Transverse colon (tissue), 4 donors: Measurements from ENCODE around the gene SPPL2C. TPM values are rescaled to one million over a fixed set of nuclear protein-coding genes. Genes with fewer than 3 reads are reported as not detected.

Source experiments
- DNase-seq: peaks from one replicate; pipeline ENCODE4 v3.0.0-alpha.2; 2019
- H3K27ac ChIP-seq, 4 donors: fragments of 200-600 bp; sonication (generic); 2 replicates each; pipeline ENCODE4 v1.5.1; 2016 to 2018; ENCODE audit warnings: inconsistent platforms in 4 of 4
- H3K27me3 ChIP-seq: fragments of 200-600 bp; sonication (generic); 2 replicates; pipeline ENCODE4 v1.5.1; 2017; ENCODE audit warnings: inconsistent platforms
- H3K36me3 ChIP-seq, 4 donors: fragments of 200-600 bp; sonication (generic); 2 replicates each; pipeline ENCODE4 v1.5.1; 2017 to 2019; ENCODE audit warnings: inconsistent platforms in 4 of 4
- H3K4me1 ChIP-seq, 4 donors: fragments of 200-600 bp; sonication (generic); 2 replicates each; pipeline ENCODE4 v1.5.1; 2017 to 2020; ENCODE audit warnings: inconsistent platforms in 4 of 4
- H3K4me3 ChIP-seq, 4 donors: fragments of 200-600 bp; sonication (generic); 1 replicate in 1 of 4; 2 replicates in 3 of 4; pipeline versions ENCODE4 v1.5.1 to v1.6.1; 2017 to 2019; ENCODE audit warnings: inconsistent platforms in 4 of 4
- H3K9me3 ChIP-seq, 2 donors: fragments of 200-600 bp; sonication (generic); 2 replicates each; pipeline ENCODE4 v1.5.1; 2017 to 2019; ENCODE audit warnings: inconsistent platforms in 2 of 2
- EP300 ChIP-seq: sonication (generic); formaldehyde crosslinking; IDR thresholded peaks from one replicate; pipeline ENCODE4 v1.6.1; 2017; ENCODE audit warnings: antibody characterized with exemption, low read depth
- POLR2A ChIP-seq: fragments of 450-650 bp; IDR thresholded peaks from one replicate; pipeline ENCODE4 v1.6.1; 2016; ENCODE audit warnings: antibody characterized with exemption, mild to moderate bottlenecking, moderate library complexity
- POLR2AphosphoS5 ChIP-seq, 3 donors: sonication (generic); formaldehyde crosslinking; IDR thresholded peaks; one replicate each; pipeline ENCODE4 v1.6.1; 2016; ENCODE audit warnings: antibody characterized with exemption in 3 of 3
- WGBS, 2 donors: methylation state at CpG; one replicate each; pipeline ENCODE4 v1.1.5; 2018; ENCODE audit warnings: low coverage in 1 of 2; 5-methylcytosine and 5-hydroxymethylcytosine counted together
- in situ Hi-C, 4 donors: fragments of 200-750 bp; cut with MboI; loops; one replicate each; pipeline versions ENCODE4 v1.15.0 to v1.15.1; 2017; ENCODE audit warnings: low sequenced_read_pairs in 3 of 4, low pct_ligation_motif_present in 1 of 4, low pct_unique_long_range_greater_than_20kb in 1 of 4
- intact Hi-C: fragments of 100-400 bp; cut with DNase I; formaldehyde crosslinking; loops from one replicate; pipeline ENCODE4 v1.15.1; 2023; ENCODE audit warnings: low total_unique reads
- total RNA-seq, 4 donors: library from RNA; depleted of rRNA; stranded (reverse); fragments of >200 nt; gene quantifications; one replicate each; pipeline ENCODE4 v1.1.0, GENCODE V29; 2016
- TF ChIP-seq, protein P1 (sequence below), 5 experiments: fragments of 200-600 bp in 3 of 5; fragments of 450-650 bp in 2 of 5; sonication (generic) in 3 of 5; IDR thresholded peaks; 1 replicate in 2 of 5; 2 replicates in 3 of 5; pipeline ENCODE4 v1.5.1; 2016 to 2017; ENCODE audit warnings: antibody characterized with exemption in 5 of 5, inconsistent platforms in 3 of 5, mild to moderate bottlenecking in 2 of 5, moderate library complexity in 1 of 5

Gene SPPL2C
- total RNA-seq, 4 donors from 2014 or later: not detected

- Histone ChIP-seq H3K4me1 (no peaks in the 10 kb centered on the region), H3K9me3 (no peaks in the 10 kb centered on the region), H3K36me3 (no peaks in the 10 kb centered on the region), H3K27ac (no peak overlapping the region), H3K4me3 (no peak overlapping the region), H3K27me3 (no peaks in the 10 kb centered on the region)
- DNase-seq: no peak
- in situ Hi-C loops: no loop called here
- intact Hi-C loops: no loop called here
- WGBS, 2 donors: 87% methylated on average over 9 of the region's 9 CpGs; no CpG with 5 or more reads in 1 of the 2 donors
- TF ChIP-seq POLR2A: no peak
- TF ChIP-seq, protein P1, sequence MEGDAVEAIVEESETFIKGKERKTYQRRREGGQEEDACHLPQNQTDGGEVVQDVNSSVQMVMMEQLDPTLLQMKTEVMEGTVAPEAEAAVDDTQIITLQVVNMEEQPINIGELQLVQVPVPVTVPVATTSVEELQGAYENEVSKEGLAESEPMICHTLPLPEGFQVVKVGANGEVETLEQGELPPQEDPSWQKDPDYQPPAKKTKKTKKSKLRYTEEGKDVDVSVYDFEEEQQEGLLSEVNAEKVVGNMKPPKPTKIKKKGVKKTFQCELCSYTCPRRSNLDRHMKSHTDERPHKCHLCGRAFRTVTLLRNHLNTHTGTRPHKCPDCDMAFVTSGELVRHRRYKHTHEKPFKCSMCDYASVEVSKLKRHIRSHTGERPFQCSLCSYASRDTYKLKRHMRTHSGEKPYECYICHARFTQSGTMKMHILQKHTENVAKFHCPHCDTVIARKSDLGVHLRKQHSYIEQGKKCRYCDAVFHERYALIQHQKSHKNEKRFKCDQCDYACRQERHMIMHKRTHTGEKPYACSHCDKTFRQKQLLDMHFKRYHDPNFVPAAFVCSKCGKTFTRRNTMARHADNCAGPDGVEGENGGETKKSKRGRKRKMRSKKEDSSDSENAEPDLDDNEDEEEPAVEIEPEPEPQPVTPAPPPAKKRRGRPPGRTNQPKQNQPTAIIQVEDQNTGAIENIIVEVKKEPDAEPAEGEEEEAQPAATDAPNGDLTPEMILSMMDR (IDR thresholded peaks at IDR 0.05): no peak
- TF ChIP-seq EP300: no peak
- no peak for TF ChIP-seq POLR2AphosphoS5 (IDR thresholded peaks at IDR 0.05)
Observed at GRCh38 chr17:45837603-45838002, 7.1 kb upstream of the SPPL2C start.

DNA sequence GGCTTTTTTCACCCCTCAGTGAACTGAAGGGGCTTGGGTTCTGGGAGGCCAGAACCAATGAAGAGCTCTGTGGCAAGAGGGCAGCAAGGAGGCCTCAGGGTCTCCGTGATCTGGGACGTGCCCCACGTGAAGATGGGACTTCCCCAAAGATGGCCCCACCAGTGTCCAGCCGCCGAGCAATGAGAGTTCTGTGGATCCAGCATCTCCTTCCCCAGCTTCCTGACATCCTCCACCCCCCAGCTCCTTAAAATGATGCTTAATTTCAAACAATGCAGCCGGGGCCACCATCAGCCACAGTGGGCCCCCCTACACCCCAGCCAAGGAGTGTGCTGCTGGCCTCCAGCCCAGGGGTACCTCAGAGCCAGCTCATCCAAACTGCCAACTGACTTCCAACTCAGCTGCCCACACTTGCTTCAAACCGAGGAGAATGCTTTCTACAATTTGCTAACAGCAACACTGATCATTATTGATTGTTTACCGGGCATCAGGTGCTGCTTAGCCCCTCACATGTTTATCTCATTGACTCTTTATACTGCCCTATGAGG lies 5.9 kb upstream of the SPPL2C start:
- in situ Hi-C loops: no loop called here
- no peaks in the 10 kb centered on the region for H3K27me3 ChIP-seq
- 69% methylated on average over 8 of the region's 8 CpGs; no CpG with 5 or more reads in 1 of the 2 donors for WGBS, 2 donors
- H3K4me1 ChIP-seq: no peaks in the 10 kb centered on the region
- H3K9me3 ChIP-seq: no peaks in the 10 kb centered on the region
- no peak for DNase-seq
- TF ChIP-seq POLR2AphosphoS5 (IDR thresholded peaks at IDR 0.05) (no peak), POLR2A (no peak), EP300 (no peak)
- TF ChIP-seq, protein P1 (IDR thresholded peaks at IDR 0.05): no peak
- intact Hi-C loops: no loop called here
- H3K4me3 ChIP-seq: no peak overlapping the region
- no peak overlapping the region for H3K27ac ChIP-seq
- no peaks in the 10 kb centered on the region for H3K36me3 ChIP-seq

- Histone ChIP-seq H3K27me3 (no peaks in the 10 kb centered on the region), H3K9me3 (no peaks in the 10 kb centered on the region), H3K4me3 (no peak overlapping the region), H3K27ac (no peak overlapping the region), H3K4me1 (no peaks in the 10 kb centered on the region), H3K36me3 (no peaks in the 10 kb centered on the region)
- in situ Hi-C loops (no loop called here), intact Hi-C loops (no loop called here)
- DNase-seq: no peak
- TF ChIP-seq POLR2A (no peak), EP300 (no peak), POLR2AphosphoS5 (IDR thresholded peaks at IDR 0.05) (no peak)
- TF ChIP-seq, protein P1 (IDR thresholded peaks at IDR 0.05): no peak
- WGBS, 2 donors: 87% methylated on average over 4 of the region's 4 CpGs; no CpG with 5 or more reads in 1 of the 2 donors
Observed at GRCh38 chr17:45839442-45839841, 5.2 kb upstream of the SPPL2C start.

DNA sequence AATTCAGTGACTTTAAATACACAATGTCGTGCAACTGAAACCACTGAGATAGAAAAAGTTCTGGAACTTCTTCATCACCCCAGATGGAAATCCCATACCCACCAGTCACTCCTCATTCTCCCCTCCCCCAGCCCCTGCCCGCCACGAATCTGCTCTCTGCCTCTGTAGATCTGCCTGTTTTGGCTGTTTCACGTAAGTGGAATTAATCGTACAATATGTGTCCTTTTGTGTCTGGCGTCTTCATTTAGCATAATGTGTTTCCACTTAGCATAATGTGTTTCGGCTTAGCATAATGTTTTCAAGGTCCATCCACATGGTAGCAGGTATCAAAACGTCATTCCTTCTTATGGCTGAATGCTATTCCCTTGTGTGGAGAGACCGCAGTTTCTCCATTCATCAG lies 3.5 kb upstream of the SPPL2C start:
- Histone ChIP-seq H3K9me3 (no peaks in the 10 kb centered on the region), H3K27ac (no peak overlapping the region), H3K27me3 (no peaks in the 10 kb centered on the region), H3K4me3 (no peak overlapping the region), H3K4me1 (no peaks in the 10 kb centered on the region), H3K36me3 (no peaks in the 10 kb centered on the region)
- TF ChIP-seq POLR2A (no peak), POLR2AphosphoS5 (IDR thresholded peaks at IDR 0.05) (no peak)
- intact Hi-C loops: no loop called here
- no peak for DNase-seq
- WGBS, 2 donors: 56 to 74% methylated on average over 5 to 9 of the region's 9 CpGs
- in situ Hi-C loops: no loop called here
